Fibroblast of the aortic adventitia (primary cell): ENCODE measurements around the gene SOX6. TPM values are rescaled to one million over a fixed set of nuclear protein-coding genes. Genes with fewer than 3 reads are reported as not detected.
"Not testable (repeated sequence)": the region's sequence is repeated elsewhere in the genome, so short reads cannot be mapped to it uniquely, and the experiment has no call there.

ENCODE experiments used
- DNase-seq: peaks from one replicate; pipeline ENCODE4 v3.0.0-alpha.2; 2010; ENCODE audit warnings: low read depth
- H3K4me3 ChIP-seq: 2 replicates; pipeline ENCODE4 v1.5.1; 2011; ENCODE audit warnings: low read depth, mild to moderate bottlenecking, control low read depth, low read length, moderate library complexity
- total RNA-seq: library from RNA; depleted of rRNA; stranded (reverse); fragments of >200 nt; gene quantifications from 2 replicates; pipeline ENCODE4 v1.2.3, GENCODE V29; 2012; ENCODE audit warnings: low replicate concordance
- TF ChIP-seq, protein P1 (sequence below): IDR thresholded peaks from 2 replicates; pipeline ENCODE4 v1.5.1; 2011; ENCODE audit warnings: mild to moderate bottlenecking, low read length, control low read depth, inconsistent platforms; ENCODE audit not compliant: insufficient read depth

SOX6 gene
- total RNA-seq, 1 donor, result 0.36 TPM

DNA sequence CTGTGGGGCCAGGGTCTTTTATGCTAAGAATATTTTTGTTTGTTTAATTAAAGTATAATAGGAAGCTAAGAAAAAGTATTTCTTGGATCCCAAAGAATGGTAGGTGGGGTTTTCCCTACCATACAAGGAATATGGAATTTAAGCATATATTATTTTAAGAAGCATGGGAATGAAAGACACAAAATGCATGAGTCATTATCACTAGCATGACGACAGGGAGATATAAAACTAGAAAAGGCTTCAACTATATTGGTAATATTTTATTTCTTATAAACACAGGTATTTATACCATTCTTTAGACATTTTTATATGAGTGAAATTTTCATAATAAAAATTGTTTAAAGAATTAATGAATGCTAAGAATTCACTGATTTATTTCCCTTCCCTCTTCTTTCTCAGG, 39.3 kb upstream of the SOX6 start:
- no peak for DNase-seq
- TF ChIP-seq, protein P1, sequence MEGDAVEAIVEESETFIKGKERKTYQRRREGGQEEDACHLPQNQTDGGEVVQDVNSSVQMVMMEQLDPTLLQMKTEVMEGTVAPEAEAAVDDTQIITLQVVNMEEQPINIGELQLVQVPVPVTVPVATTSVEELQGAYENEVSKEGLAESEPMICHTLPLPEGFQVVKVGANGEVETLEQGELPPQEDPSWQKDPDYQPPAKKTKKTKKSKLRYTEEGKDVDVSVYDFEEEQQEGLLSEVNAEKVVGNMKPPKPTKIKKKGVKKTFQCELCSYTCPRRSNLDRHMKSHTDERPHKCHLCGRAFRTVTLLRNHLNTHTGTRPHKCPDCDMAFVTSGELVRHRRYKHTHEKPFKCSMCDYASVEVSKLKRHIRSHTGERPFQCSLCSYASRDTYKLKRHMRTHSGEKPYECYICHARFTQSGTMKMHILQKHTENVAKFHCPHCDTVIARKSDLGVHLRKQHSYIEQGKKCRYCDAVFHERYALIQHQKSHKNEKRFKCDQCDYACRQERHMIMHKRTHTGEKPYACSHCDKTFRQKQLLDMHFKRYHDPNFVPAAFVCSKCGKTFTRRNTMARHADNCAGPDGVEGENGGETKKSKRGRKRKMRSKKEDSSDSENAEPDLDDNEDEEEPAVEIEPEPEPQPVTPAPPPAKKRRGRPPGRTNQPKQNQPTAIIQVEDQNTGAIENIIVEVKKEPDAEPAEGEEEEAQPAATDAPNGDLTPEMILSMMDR, result no peak
- H3K4me3 ChIP-seq, result no peak overlapping the region

DNA sequence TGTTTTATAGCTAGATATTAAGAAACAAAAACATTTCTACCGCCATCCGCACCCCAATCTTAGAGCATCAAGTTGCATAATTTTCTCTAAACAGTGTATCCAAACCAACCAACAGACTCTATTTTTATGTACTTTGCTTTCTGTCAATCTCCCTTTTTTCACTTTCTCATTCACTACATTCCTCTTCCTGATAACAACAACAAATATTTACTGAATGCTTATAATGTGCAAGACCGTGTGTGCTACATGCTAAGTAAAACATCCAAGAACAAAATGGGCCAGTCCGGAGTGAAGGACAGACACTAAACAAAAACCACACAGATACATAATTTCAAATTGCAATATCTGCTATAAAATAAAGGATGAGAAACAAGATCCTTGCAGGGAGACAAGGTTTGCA, 38.6 kb upstream of the SOX6 start:
- no peak overlapping the region for H3K4me3 ChIP-seq
- TF ChIP-seq, protein P1, result no peak
- DNase-seq, result no peak

DNA sequence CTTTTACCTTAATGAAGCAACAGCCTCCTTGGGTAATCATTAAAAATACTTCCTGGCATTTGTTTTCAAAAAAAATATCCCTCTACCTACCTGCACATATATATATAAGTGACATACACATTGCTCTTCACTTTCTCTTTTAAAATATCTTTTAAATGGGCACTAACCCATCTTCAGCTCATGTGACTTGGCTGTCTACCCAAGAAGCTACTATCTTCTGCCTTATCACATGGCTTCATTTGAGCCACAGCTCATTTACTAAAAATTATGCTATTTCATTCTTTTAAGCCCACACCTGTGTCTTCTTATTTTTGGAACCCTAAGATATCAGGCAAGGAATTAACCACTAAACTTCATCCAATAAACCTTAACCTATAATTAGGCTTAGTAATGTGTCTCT, 37.0 kb upstream of the SOX6 start:
- TF ChIP-seq, protein P1, result no peak
- H3K4me3 ChIP-seq, result no peak overlapping the region
- no peak for DNase-seq

DNA sequence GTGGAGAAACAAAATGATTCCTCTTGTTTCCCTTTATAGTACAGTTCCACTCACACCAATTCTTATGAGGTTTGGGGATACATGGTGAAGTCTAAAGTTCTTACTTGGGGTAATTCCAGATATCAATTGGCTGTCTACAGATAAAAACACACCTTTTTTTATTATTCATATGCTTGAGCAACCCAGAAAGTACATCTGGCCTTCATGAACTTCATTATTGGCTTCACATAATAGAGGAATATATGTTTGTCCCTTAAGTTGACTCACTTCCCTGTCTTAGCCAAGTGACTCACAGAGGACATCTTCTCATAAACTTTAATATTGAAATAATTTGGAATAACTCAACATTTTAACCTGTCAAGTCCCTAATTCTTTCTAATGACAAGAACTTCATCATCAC, 36.3 kb upstream of the SOX6 start:
- DNase-seq, result no peak
- H3K4me3 ChIP-seq, result no peak overlapping the region
- TF ChIP-seq, protein P1, result no peak

DNA sequence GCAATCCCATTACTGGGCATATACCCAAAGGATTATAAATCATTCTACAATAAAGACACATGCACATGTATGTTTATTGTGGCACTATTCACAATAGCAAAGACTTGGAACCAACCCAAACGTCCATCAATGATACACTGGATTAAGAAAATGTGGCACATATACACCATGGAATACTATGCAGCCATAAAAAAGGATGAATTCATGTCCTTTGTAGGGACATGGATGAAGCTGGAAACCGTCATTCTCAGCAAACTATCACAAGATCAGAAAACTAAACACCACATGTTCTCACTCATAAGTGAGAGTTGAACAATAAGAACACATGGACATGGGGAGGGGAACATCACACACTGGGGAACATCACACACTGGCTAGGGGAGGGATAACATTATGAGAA, 34.5 kb upstream of the SOX6 start:
- not testable (repeated sequence) for H3K4me3 ChIP-seq, DNase-seq

DNA sequence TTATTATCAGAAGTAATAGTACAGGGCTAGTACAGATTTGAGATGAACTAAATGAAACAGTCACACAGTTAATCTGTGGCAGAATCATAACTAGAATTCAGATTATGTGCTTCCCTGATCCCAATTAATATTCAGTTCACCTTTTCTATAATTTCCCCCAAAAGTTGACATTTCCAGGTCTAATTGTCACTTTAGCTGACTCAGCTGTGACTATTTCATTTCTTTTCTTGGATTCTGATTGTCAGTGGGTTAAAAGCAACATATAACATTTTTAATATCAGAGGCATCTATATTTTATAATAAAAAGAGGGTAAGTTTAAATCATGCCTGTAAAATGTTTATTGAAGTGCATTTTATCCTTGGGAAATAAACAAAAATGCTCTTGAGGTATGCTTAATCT, 28.8 kb upstream of the SOX6 start:
- no peak for DNase-seq
- TF ChIP-seq, protein P1, result no peak
- no peak overlapping the region for H3K4me3 ChIP-seq

DNA sequence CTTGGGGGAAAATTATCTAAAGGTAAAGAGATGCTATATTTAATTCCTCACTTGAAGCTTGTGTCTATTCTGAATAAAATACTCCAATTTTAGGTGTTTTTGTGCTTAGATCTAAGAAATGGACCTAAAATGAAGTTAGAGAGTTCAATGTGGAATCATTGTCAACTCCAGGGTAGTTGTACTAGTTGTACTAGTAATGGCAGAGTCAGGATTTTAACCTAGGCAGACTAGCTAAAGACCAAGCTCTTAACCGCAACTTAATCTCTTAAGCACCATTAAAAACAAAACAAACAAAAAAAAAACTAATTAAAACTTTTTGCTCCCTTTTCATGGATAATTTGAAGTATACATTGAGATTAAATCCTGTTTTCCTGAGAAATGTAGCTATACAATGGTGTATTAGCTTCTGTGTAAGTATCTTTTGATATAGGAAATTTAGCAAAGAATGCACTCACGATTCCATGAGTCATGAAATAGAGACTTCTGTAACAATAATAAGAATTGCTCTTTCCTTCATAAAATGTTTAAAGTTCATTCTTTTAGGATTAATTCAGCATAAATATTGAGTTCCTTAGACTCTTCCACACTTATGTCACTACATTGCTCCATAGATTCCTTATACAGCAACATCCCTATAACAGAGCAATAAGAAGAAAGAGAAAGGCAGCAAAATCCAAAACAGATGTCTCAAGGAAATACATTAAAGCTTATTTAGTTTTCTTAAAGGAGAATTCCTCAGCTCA, 26.5 kb upstream of the SOX6 start:
- no peak for DNase-seq
- H3K4me3 ChIP-seq, result no peak overlapping the region
- TF ChIP-seq, protein P1, result no peak
